Measurements from ENCODE around the gene WDR36. TPM values are rescaled to one million over a fixed set of nuclear protein-coding genes. Genes with fewer than 3 reads are reported as not detected.

WDR36 gene
- total and polyA plus RNA-seq, 2 of the 4 experiments (the other 2 are of a cell fraction), result 11.9 to 87.8 TPM

DNA sequence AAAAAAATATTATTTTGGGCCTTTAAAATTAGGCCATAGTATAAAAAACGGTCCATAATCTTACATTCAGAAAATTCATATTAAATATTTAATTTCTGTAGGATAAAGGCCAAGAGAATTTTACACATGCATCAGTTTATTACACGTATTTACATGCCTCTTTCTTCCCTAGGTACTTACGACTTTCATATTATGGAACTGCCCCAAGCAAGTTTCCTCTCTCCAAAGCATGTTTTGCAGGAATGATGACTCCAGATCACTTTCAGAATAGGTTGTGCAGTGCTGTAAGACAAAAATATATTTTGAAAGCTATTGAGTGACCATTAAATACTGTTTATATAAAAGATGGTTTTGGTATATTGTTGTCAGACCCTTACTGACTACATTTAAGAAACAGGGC lies 61.8 kb downstream of the WDR36 start:
- H4K5ac ChIP-seq (ENCODE audit: low read depth, low read length), result no peak overlapping the region
- H2AFZ ChIP-seq (replicated peaks; ENCODE audit: low read length, poor library complexity), result no peak overlapping the region
- H2BK120ac ChIP-seq (ENCODE audit: low read depth, low read length), result no peak overlapping the region
- no peaks in the 10 kb centered on the region for H4K20me1 ChIP-seq (ENCODE audit: insufficient read depth, low read length)
- H3K9me3 ChIP-seq (ENCODE audit: control insufficient read depth, insufficient read depth, low read length), result no peaks in the 10 kb centered on the region
- no peak overlapping the region for H3K27ac ChIP-seq (ENCODE audit: insufficient read depth, low read length)
- H3K79me1 ChIP-seq (ENCODE audit: low read depth in 1 of 2, low read length in 2 of 2), result no peaks in the 10 kb centered on the region
- no peaks in the 10 kb centered on the region for H3K27me3 ChIP-seq (ENCODE audit: control insufficient read depth, insufficient read depth, low read length)
- H2BK20ac ChIP-seq (ENCODE audit: low read depth, low read length), result no peak overlapping the region
- DNase-seq, result no peak
- H3K4me1 ChIP-seq (ENCODE audit: control insufficient read depth, insufficient read depth, low read length), result no peaks in the 10 kb centered on the region
- H2AK5ac ChIP-seq (ENCODE audit: low read depth, low read length), result no peak overlapping the region
- H3K18ac ChIP-seq (ENCODE audit: low read depth, low read length), result no peak overlapping the region
- no peak overlapping the region for H3K9ac ChIP-seq (ENCODE audit: low read depth, low read length)
- TF ChIP-seq NFE2L2 (IDR thresholded peaks at IDR 0.05; ENCODE audit: low read depth, low read length), result no peak
- TF ChIP-seq MAZ (IDR thresholded peaks at IDR 0.05; ENCODE audit: borderline replicate concordance, low read depth, low read length), result no peak
- no peak for TF ChIP-seq POLR2A (IDR thresholded peaks at IDR 0.05; ENCODE audit: low read depth, low read length)
- TF ChIP-seq, protein P1, sequence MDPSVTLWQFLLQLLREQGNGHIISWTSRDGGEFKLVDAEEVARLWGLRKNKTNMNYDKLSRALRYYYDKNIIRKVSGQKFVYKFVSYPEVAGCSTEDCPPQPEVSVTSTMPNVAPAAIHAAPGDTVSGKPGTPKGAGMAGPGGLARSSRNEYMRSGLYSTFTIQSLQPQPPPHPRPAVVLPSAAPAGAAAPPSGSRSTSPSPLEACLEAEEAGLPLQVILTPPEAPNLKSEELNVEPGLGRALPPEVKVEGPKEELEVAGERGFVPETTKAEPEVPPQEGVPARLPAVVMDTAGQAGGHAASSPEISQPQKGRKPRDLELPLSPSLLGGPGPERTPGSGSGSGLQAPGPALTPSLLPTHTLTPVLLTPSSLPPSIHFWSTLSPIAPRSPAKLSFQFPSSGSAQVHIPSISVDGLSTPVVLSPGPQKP (IDR thresholded peaks at IDR 0.05; ENCODE audit: borderline replicate concordance, low read depth, low read length), result no peak
- no peak for TF ChIP-seq MXI1 (IDR thresholded peaks at IDR 0.05; ENCODE audit: borderline replicate concordance, low read depth, low read length)
- no peak for TF ChIP-seq BHLHE40 (IDR thresholded peaks at IDR 0.05; ENCODE audit: low read depth, low read length)
- no peak for TF ChIP-seq USF2 (IDR thresholded peaks at IDR 0.05; ENCODE audit: low read depth, low read length)
- TF ChIP-seq RCOR1 (IDR thresholded peaks at IDR 0.05; ENCODE audit: insufficient replicate concordance, low read length), result no peak
- TF ChIP-seq FOS (IDR thresholded peaks at IDR 0.05; ENCODE audit: low read depth, low read length), result no peak
- TF ChIP-seq RAD21 (IDR thresholded peaks at IDR 0.05; ENCODE audit: low read length), result no peak
- no peak for TF ChIP-seq MAFK (IDR thresholded peaks at IDR 0.05; ENCODE audit: low read depth, low read length)
- TF ChIP-seq, protein P2, sequence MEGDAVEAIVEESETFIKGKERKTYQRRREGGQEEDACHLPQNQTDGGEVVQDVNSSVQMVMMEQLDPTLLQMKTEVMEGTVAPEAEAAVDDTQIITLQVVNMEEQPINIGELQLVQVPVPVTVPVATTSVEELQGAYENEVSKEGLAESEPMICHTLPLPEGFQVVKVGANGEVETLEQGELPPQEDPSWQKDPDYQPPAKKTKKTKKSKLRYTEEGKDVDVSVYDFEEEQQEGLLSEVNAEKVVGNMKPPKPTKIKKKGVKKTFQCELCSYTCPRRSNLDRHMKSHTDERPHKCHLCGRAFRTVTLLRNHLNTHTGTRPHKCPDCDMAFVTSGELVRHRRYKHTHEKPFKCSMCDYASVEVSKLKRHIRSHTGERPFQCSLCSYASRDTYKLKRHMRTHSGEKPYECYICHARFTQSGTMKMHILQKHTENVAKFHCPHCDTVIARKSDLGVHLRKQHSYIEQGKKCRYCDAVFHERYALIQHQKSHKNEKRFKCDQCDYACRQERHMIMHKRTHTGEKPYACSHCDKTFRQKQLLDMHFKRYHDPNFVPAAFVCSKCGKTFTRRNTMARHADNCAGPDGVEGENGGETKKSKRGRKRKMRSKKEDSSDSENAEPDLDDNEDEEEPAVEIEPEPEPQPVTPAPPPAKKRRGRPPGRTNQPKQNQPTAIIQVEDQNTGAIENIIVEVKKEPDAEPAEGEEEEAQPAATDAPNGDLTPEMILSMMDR (conservative IDR thresholded peaks at IDR 0.05; ENCODE audit: low read depth, low read length), result no peak
- no peak for TF ChIP-seq RFX5 (IDR thresholded peaks at IDR 0.05; ENCODE audit: low read depth, low read length)
- no peak for TF ChIP-seq CEBPB (IDR thresholded peaks at IDR 0.05; ENCODE audit: low read depth, low read length)
- no peak for TF ChIP-seq CHD1 (IDR thresholded peaks at IDR 0.05; ENCODE audit: low read depth, low read length)
- no peak for TF ChIP-seq SMC3 (IDR thresholded peaks at IDR 0.05; ENCODE audit: low read depth, low read length)
- no peaks in the 10 kb centered on the region for H3K9me1 ChIP-seq (ENCODE audit: insufficient read depth, low read length)
- H2BK5ac ChIP-seq (ENCODE audit: low read depth, low read length, poor library complexity, severe bottlenecking), result no peak overlapping the region
- H3K23ac ChIP-seq (ENCODE audit: low read depth, low read length), result no peak overlapping the region
- no peak overlapping the region for H3K4me2 ChIP-seq (ENCODE audit: low read depth, low read length)
- CTCF ChIA-PET, result no interaction called here
- H3K4ac ChIP-seq (ENCODE audit: low read depth, low read length), result no peak overlapping the region
- no peak overlapping the region for H3K4me3 ChIP-seq (ENCODE audit: insufficient read depth, low read depth, low read length)
- POLR2A ChIA-PET (ENCODE audit: unreplicated experiment), result no interaction called here
- H3K56ac ChIP-seq (ENCODE audit: extremely low read depth, insufficient read depth, low read length), result no peak overlapping the region
- H3K36me3 ChIP-seq (ENCODE audit: control insufficient read depth, insufficient read depth, low read length), result no peaks in the 10 kb centered on the region
- H2AK9ac ChIP-seq (replicated peaks; ENCODE audit: low read depth, low read length, poor library complexity), result no peak overlapping the region
- H2BK15ac ChIP-seq (ENCODE audit: low read depth, low read length), result no peak overlapping the region
- no peak for ATAC-seq (ENCODE audit: low read depth)
- no CpG with 5 or more reads among the region's 3 CpGs for WGBS, 2 experiments (ENCODE audit: extremely low coverage in 2 of 2, insufficient read length in 1 of 2)
- in situ Hi-C loops (cut with MboI; ENCODE audit: low sequenced_read_pairs), result loop anchor here (10.0 kb wide), 1 partner anchor 991 kb away; no protein-coding TSS in a partner anchor
- H4K8ac ChIP-seq (ENCODE audit: low read depth in 2 of 2, low read length in 2 of 2), result no peak overlapping the region
- H3K14ac ChIP-seq (replicated peaks; ENCODE audit: low read depth, low read length), result no peak overlapping the region
- intact Hi-C loops (cut with micrococcal nuclease), result no loop called here
- BruUV-seq (replicated peaks), result no TSS peak
- H4K91ac ChIP-seq (ENCODE audit: insufficient read depth, low read depth, low read length), result no peak overlapping the region
- dilution Hi-C loops (cut with HindIII; ENCODE audit: low sequenced_read_pairs, unreplicated experiment), result no loop called here

Data from IMR-90 (cell line).